HepG2 (cell line): ENCODE measurements around the gene SIK3. TPM values are rescaled to one million over a fixed set of nuclear protein-coding genes. Genes with fewer than 3 reads are reported as not detected.

Experiments used
- CREB1 ChIP-seq, 2 experiments: fragments of 450-650 bp in 1 of 2; IDR thresholded peaks; 2 replicates each; pipeline ENCODE4 v1.6.1; 2016 to 2017; ENCODE audit warnings: control low read depth in 1 of 2, mild to moderate bottlenecking in 1 of 2, missing compliant biosample characterization in 1 of 2, missing genetic modification characterization in 1 of 2
- CSRNP2 ChIP-seq: sonication (generic); formaldehyde crosslinking; conservative IDR thresholded peaks from 2 replicates; pipeline ENCODE4 v1.8.0; 2022; ENCODE audit warnings: low read depth, missing genetic modification reagents
- FOXP1 ChIP-seq, 2 experiments: fragments of 450-650 bp in 1 of 2; IDR thresholded peaks; 2 replicates each; pipeline ENCODE4 v1.6.1; 2017 to 2018; ENCODE audit warnings: antibody characterized with exemption in 1 of 2
- NFE2L2 ChIP-seq: fragments of 150-350 bp; IDR thresholded peaks from 2 replicates; pipeline ENCODE4 v1.6.1; 2014; ENCODE audit warnings: low read length
- PAWR ChIP-seq: sonication (generic); formaldehyde crosslinking; IDR thresholded peaks from 2 replicates; pipeline ENCODE4 v1.4.0; 2020; ENCODE audit warnings: missing genetic modification reagents, mild to moderate bottlenecking, borderline replicate concordance
- PAXIP1 ChIP-seq: sonication (generic); formaldehyde crosslinking; conservative IDR thresholded peaks from 2 replicates; pipeline ENCODE4 v1.4.0; 2020; ENCODE audit warnings: mild to moderate bottlenecking, missing genetic modification reagents, moderate library complexity
- ZBTB43 ChIP-seq: sonication (generic); formaldehyde crosslinking; conservative IDR thresholded peaks from 2 replicates; pipeline ENCODE4 v1.4.0; 2020; ENCODE audit warnings: missing genetic modification reagents
- ZIK1 ChIP-seq: sonication (generic); formaldehyde crosslinking; IDR thresholded peaks from 2 replicates; pipeline ENCODE4 v1.5.0; 2020; ENCODE audit warnings: mild to moderate bottlenecking, low read depth, missing genetic modification reagents, borderline replicate concordance
- ZNF333 ChIP-seq: sonication (generic); formaldehyde crosslinking; IDR thresholded peaks from 2 replicates; pipeline ENCODE4 v1.4.0; 2020; ENCODE audit warnings: mild to moderate bottlenecking, missing genetic modification reagents, borderline replicate concordance
- ZNF33B ChIP-seq: sonication (generic); formaldehyde crosslinking; IDR thresholded peaks from 2 replicates; pipeline ENCODE4 v1.5.1; 2020; ENCODE audit warnings: mild to moderate bottlenecking, missing genetic modification reagents
- ZNF44 ChIP-seq: sonication (generic); formaldehyde crosslinking; IDR thresholded peaks from 2 replicates; pipeline ENCODE4 v1.5.1; 2020; ENCODE audit warnings: mild to moderate bottlenecking, missing genetic modification reagents
- ZNF850 ChIP-seq: sonication (generic); formaldehyde crosslinking; conservative IDR thresholded peaks from 2 replicates; pipeline ENCODE4 v1.9.0; 2021; ENCODE audit warnings: mild to moderate bottlenecking, missing genetic modification reagents
- polyA plus RNA-seq, 8 experiments: library from polyadenylated mRNA; depleted of rRNA in 3 of 8; stranded (reverse) in 7 of 8; unstranded in 1 of 8; fragments of >200 nt; fragmentation: Illumina TruSeq in 4 of 8; extraction: Trizol in 4 of 8; gene quantifications; 2 replicates each; pipeline versions ENCODE4 v1.2.1 to v1.2.3, GENCODE V29; 2011 to 2016; ENCODE audit warnings: low read depth in 4 of 8, missing spikeins in 1 of 8, mixed read lengths in 1 of 8; ENCODE audit not compliant: insufficient read depth in 1 of 8
- total RNA-seq, 5 experiments: library from RNA; depleted of rRNA; stranded (reverse); fragments of >200 nt; fragmentation: Illumina TruSeq; extraction: Trizol; gene quantifications; 2 replicates each; pipeline ENCODE4 v1.2.3, GENCODE V29; 2016; ENCODE audit warnings: low read depth in 1 of 5
- TF ChIP-seq, protein P1 (sequence below): sonication (generic); formaldehyde crosslinking; IDR thresholded peaks from 2 replicates; pipeline ENCODE4 v1.9.0; 2021; ENCODE audit warnings: missing genetic modification reagents, borderline replicate concordance
- TF ChIP-seq, protein P2 (sequence below): sonication (generic); formaldehyde crosslinking; IDR thresholded peaks from 2 replicates; pipeline ENCODE4 v1.4.0; 2020; ENCODE audit warnings: missing genetic modification reagents, borderline replicate concordance

SIK3 gene
- total and polyA plus RNA-seq, 2 of the 13 experiments (the other 11 are each of a cell fraction or from before 2014, with no cell fraction given): 5.7 to 9.8 TPM

DNA sequence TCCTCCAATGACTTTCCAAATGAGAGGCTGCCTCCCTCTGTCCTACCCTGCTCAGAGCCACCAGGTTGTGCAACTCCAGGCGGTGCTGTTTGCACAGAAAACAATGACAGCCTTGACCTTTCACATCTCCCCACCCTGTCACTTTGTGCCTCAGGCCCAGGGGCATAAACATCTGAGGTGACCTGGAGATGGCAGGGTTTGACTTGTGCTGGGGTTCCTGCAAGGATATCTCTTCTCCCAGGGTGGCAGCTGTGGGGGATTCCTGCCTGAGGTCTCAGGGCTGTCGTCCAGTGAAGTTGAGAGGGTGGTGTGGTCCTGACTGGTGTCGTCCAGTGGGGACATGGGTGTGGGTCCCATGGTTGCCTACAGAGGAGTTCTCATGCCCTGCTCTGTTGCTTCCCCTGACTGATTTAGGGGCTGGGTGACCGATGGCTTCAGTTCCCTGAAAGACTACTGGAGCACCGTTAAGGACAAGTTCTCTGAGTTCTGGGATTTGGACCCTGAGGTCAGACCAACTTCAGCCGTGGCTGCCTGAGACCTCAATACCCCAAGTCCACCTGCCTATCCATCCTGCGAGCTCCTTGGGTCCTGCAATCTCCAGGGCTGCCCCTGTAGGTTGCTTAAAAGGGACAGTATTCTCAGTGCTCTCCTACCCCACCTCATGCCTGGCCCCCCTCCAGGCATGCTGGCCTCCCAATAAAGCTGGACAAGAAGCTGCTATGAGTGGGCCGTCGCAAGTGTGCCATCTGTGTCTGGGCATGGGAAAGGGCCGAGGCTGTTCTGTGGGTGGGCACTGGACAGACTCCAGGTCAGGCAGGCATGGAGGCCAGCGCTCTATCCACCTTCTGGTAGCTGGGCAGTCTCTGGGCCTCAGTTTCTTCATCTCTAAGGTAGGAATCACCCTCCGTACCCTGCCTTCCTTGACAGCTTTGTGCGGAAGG is 265.6 kb downstream of the SIK3 start (continued):
- TF ChIP-seq, protein P1, sequence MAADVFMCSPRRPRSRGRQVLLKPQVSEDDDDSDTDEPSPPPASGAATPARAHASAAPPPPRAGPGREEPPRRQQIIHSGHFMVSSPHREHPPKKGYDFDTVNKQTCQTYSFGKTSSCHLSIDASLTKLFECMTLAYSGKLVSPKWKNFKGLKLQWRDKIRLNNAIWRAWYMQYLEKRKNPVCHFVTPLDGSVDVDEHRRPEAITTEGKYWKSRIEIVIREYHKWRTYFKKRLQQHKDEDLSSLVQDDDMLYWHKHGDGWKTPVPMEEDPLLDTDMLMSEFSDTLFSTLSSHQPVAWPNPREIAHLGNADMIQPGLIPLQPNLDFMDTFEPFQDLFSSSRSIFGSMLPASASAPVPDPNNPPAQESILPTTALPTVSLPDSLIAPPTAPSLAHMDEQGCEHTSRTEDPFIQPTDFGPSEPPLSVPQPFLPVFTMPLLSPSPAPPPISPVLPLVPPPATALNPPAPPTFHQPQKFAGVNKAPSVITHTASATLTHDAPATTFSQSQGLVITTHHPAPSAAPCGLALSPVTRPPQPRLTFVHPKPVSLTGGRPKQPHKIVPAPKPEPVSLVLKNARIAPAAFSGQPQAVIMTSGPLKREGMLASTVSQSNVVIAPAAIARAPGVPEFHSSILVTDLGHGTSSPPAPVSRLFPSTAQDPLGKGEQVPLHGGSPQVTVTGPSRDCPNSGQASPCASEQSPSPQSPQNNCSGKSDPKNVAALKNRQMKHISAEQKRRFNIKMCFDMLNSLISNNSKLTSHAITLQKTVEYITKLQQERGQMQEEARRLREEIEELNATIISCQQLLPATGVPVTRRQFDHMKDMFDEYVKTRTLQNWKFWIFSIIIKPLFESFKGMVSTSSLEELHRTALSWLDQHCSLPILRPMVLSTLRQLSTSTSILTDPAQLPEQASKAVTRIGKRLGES: 0 out of 2 replicates have a peak, but pooled peaks have one; percentile 46
- no peak for TF ChIP-seq PAWR (CRISPR knock-in tag)
- no peak for TF ChIP-seq ZNF333 (CRISPR knock-in tag)
- TF ChIP-seq ZNF44 (CRISPR knock-in tag): no peak
- TF ChIP-seq CSRNP2: no peak
- TF ChIP-seq ZIK1 (CRISPR knock-in tag): no peak
- TF ChIP-seq CREB1 (IDR thresholded peaks at IDR 0.05): no peak
- no peak for TF ChIP-seq CREB1 (CRISPR knock-in tag; IDR thresholded peaks at IDR 0.05)
- TF ChIP-seq, protein P2, sequence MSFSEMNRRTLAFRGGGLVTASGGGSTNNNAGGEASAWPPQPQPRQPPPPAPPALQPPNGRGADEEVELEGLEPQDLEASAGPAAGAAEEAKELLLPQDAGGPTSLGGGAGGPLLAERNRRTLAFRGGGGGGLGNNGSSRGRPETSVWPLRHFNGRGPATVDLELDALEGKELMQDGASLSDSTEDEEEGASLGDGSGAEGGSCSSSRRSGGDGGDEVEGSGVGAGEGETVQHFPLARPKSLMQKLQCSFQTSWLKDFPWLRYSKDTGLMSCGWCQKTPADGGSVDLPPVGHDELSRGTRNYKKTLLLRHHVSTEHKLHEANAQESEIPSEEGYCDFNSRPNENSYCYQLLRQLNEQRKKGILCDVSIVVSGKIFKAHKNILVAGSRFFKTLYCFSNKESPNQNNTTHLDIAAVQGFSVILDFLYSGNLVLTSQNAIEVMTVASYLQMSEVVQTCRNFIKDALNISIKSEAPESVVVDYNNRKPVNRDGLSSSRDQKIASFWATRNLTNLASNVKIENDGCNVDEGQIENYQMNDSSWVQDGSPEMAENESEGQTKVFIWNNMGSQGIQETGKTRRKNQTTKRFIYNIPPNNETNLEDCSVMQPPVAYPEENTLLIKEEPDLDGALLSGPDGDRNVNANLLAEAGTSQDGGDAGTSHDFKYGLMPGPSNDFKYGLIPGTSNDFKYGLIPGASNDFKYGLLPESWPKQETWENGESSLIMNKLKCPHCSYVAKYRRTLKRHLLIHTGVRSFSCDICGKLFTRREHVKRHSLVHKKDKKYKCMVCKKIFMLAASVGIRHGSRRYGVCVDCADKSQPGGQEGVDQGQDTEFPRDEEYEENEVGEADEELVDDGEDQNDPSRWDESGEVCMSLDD: peak; percentile 82; the same call in 1 of the 2 replicates
- peak; percentile 96 for TF ChIP-seq PAXIP1
- no peak for TF ChIP-seq NFE2L2
- no peak for TF ChIP-seq ZNF850 (CRISPR knock-in tag)
- peak; percentile 95 for TF ChIP-seq ZBTB43 (CRISPR knock-in tag)
- peak; percentile 55; the same call in 1 of the 2 replicates for TF ChIP-seq FOXP1 (IDR thresholded peaks at IDR 0.05)
- TF ChIP-seq FOXP1 (CRISPR knock-in tag; IDR thresholded peaks at IDR 0.05): peak; percentile 96
- no peak for TF ChIP-seq ZNF33B (CRISPR knock-in tag)
